Measurements from ENCODE around the gene PPL. TPM values are rescaled to one million over a fixed set of nuclear protein-coding genes. Genes with fewer than 3 reads are reported as not detected.
"Not testable (repeated sequence)": the region's sequence is repeated elsewhere in the genome, so short reads cannot be mapped to it uniquely, and the experiment has no call there.

PPL gene
- total RNA-seq, 4 donors from 2014 or later: 55.5 to 84.9 (median 72.0) TPM

- WGBS, 2 donors: 89 to 92% methylated on average over 6 of the region's 6 CpGs
- intact Hi-C loops (cut with DNase I): no loop called here
- Histone ChIP-seq H3K4me1 (peaks cover 32% of the 10 kb centered on the region in 2 donors), H3K4me3 (replicated peaks in 1 of 3) (no peak overlapping the region), H3K9me3 (no peaks in the 10 kb centered on the region), H3K27me3 (no peaks in the 10 kb centered on the region), H3K36me3 (no peaks in the 10 kb centered on the region), H3K27ac (peak overlapping the region; percentile 66 to 82 (median 73))
- no peak for DNase-seq
- TF ChIP-seq POLR2A (IDR thresholded peaks at IDR 0.05) (no peak), CTCF (IDR thresholded peaks at IDR 0.05) (no peak)
These were observed 2.4 kb downstream of the PPL start for GRCh38 chr16:4934591-4934990.

- H3K27me3 ChIP-seq: no peaks in the 10 kb centered on the region
- peaks cover 37 to 38% of the 10 kb centered on the region in 2 donors for H3K4me1 ChIP-seq
- no peak overlapping the region for H3K4me3 ChIP-seq (replicated peaks in 1 of 3)
- H3K9me3 ChIP-seq: no peaks in the 10 kb centered on the region
- TF ChIP-seq CTCF (IDR thresholded peaks at IDR 0.05) (no peak), POLR2A (IDR thresholded peaks at IDR 0.05) (no peak)
- intact Hi-C loops (cut with DNase I): no loop called here
- DNase-seq: no peak
- WGBS, 2 donors: 86 to 90% methylated on average over 15 of the region's 15 CpGs
- H3K36me3 ChIP-seq: no peaks in the 10 kb centered on the region
- peak overlapping the region in 1 of 3 donors; percentile 73 for H3K27ac ChIP-seq
These were observed 3.0 kb downstream of the PPL start for GRCh38 chr16:4933871-4934395.

- peak overlapping the region in 1 of 3 donors; percentile 12 for H3K27ac ChIP-seq
- H3K4me3 ChIP-seq (replicated peaks in 1 of 3): no peak overlapping the region
- WGBS, 2 donors: 77 to 82% methylated on average over 8 of the region's 8 CpGs
- TF ChIP-seq CTCF (IDR thresholded peaks at IDR 0.05) (no peak), POLR2A (IDR thresholded peaks at IDR 0.05) (no peak)
- H3K4me1 ChIP-seq: peaks cover 41 to 42% of the 10 kb centered on the region in 2 donors
- no peaks in the 10 kb centered on the region for H3K9me3 ChIP-seq
- no peaks in the 10 kb centered on the region for H3K36me3 ChIP-seq
- intact Hi-C loops (cut with DNase I): no loop called here
- DNase-seq: no peak
- no peaks in the 10 kb centered on the region for H3K27me3 ChIP-seq
These were observed 3.5 kb downstream of the PPL start for GRCh38 chr16:4933433-4933832.

- 73 to 92% methylated on average over 10 to 11 of the region's 11 CpGs for WGBS, 2 donors
- DNase-seq: no peak
- H3K36me3 ChIP-seq: no peaks in the 10 kb centered on the region
- no peak overlapping the region for H3K27ac ChIP-seq
- intact Hi-C loops (cut with DNase I): no loop called here
- no peak overlapping the region for H3K4me3 ChIP-seq (replicated peaks in 1 of 3)
- no peak for TF ChIP-seq POLR2A (IDR thresholded peaks at IDR 0.05)
- no peak for TF ChIP-seq CTCF (IDR thresholded peaks at IDR 0.05)
- H3K27me3 ChIP-seq: no peaks in the 10 kb centered on the region
- H3K9me3 ChIP-seq: no peaks in the 10 kb centered on the region
- peaks cover 37 to 46% of the 10 kb centered on the region in 2 donors for H3K4me1 ChIP-seq
These were observed 5.6 kb downstream of the PPL start for GRCh38 chr16:4931381-4931780.

GRCh38 chr16:4929619-4930018 is 7.3 kb downstream of the PPL start:
- WGBS, 2 donors: 96 to 99% methylated on average over 4 of the region's 4 CpGs
- H3K9me3 ChIP-seq; intact Hi-C loops (cut with DNase I); H3K36me3 ChIP-seq; DNase-seq; H3K4me3 ChIP-seq (replicated peaks in 1 of 3); H3K27me3 ChIP-seq: not testable (repeated sequence)
- Histone ChIP-seq H3K27ac (peak overlapping the region in 1 of 3 donors; percentile 54), H3K4me1 (peaks cover 33 to 44% of the 10 kb centered on the region in 2 donors)
